Lung (tissue), 12 donors: ENCODE results near the gene LINGO3. TPM values are rescaled to one million over a fixed set of nuclear protein-coding genes. Genes with fewer than 3 reads are reported as not detected.

Experiments
- ATAC-seq: fragments of 200-7000 bp; cut with Tn5 transposase; one replicate; pipeline ENCODE4 v1.9.1; 2020; ENCODE audit warnings: moderate number of reproducible peaks; ENCODE audit not compliant: insufficient read depth, low FRiP score
- DNase-seq, 3 donors: peaks; one replicate each; pipeline ENCODE4 v3.0.0-alpha.2; 2013 to 2017
- H3K27ac ChIP-seq, 2 donors: one replicate each; pipeline ENCODE4 v1.5.1; 2013; ENCODE audit warnings: mild to moderate bottlenecking in 2 of 2, moderate library complexity in 2 of 2, control low read depth in 1 of 2, inconsistent platforms in 1 of 2, low read depth in 1 of 2, low read length in 1 of 2
- H3K27me3 ChIP-seq, 3 donors: one replicate each; pipeline ENCODE4 v1.5.1; 2013; ENCODE audit warnings: low read length in 2 of 3; ENCODE audit not compliant: control insufficient read depth in 3 of 3, insufficient read depth in 3 of 3
- H3K36me3 ChIP-seq, 4 donors: one replicate each; pipeline ENCODE4 v1.5.1; 2013; ENCODE audit warnings: low read length in 4 of 4, mild to moderate bottlenecking in 1 of 4, moderate library complexity in 1 of 4; ENCODE audit not compliant: control insufficient read depth in 4 of 4, insufficient read depth in 4 of 4
- H3K4me1 ChIP-seq, 5 donors: one replicate each; pipeline ENCODE4 v1.5.1; 2013; ENCODE audit warnings: low read length in 5 of 5, mild to moderate bottlenecking in 2 of 5, moderate library complexity in 1 of 5; ENCODE audit not compliant: control insufficient read depth in 5 of 5, insufficient read depth in 5 of 5
- H3K4me3 ChIP-seq: one replicate; pipeline ENCODE4 v1.5.1; 2013; ENCODE audit warnings: mild to moderate bottlenecking, control low read depth, moderate library complexity
- H3K9ac ChIP-seq, 2 donors: one replicate each; pipeline ENCODE4 v1.5.1; 2013; ENCODE audit warnings: low read length in 2 of 2, control low read depth in 1 of 2; ENCODE audit not compliant: insufficient read depth in 1 of 2
- H3K9me3 ChIP-seq, 4 donors: one replicate each; pipeline ENCODE4 v1.5.1; 2013; ENCODE audit warnings: low read length in 3 of 4, mild to moderate bottlenecking in 1 of 4, moderate library complexity in 1 of 4; ENCODE audit not compliant: control insufficient read depth in 4 of 4, insufficient read depth in 3 of 4
- CTCF ChIP-seq: IDR thresholded peaks from 2 replicates; pipeline ENCODE4 v1.5.1; 2012; ENCODE audit warnings: mild to moderate bottlenecking; ENCODE audit errors: control extremely low read depth, extremely low read depth
- whole genome bisulfite sequencing, 2 donors: extraction: QIAGEN DNeasy Blood & Tissue Kit; methylation state at CpG; one replicate each; pipeline ENCODE4 v1.1.7; 2013; 5-methylcytosine and 5-hydroxymethylcytosine counted together
- polyA plus RNA-seq, 2 donors: library from polyadenylated mRNA; stranded (reverse); fragments of 200-250 nt; gene quantifications; one replicate each; pipeline ENCODE4 v1.2.1, GENCODE V29; 2013
- total RNA-seq, 2 donors: library from RNA; depleted of rRNA in 1 of 2; stranded (reverse); fragments of >200 nt in 1 of 2; gene quantifications; one replicate each; pipeline ENCODE4 v1.2.1, GENCODE V29; 2014 to 2021
- donor health status: control.
- donor health status: control.
- donor health status: Bipolar disorder and iron deficiency.
- donor health status: healthy.
- donor health status: DM: yes; HTN: yes; CAD: no.

The LINGO3 gene
- total and polyA plus RNA-seq, 4 donors = 0.10 to 1.0 (median 0.21) TPM; not detected in 1

GRCh38 chr19:2280633-2281264 is 27.2 kb downstream of the LINGO3 start:
- Histone ChIP-seq H3K9me3 (no peaks in the 10 kb centered on the region), H3K27ac (no peak overlapping the region), H3K4me3 (no peak overlapping the region), H3K27me3 (no peaks in the 10 kb centered on the region), H3K9ac (no peak overlapping the region), H3K36me3 (peaks cover 0 to 8% (median 0%) of the 10 kb centered on the region in 4 donors), H3K4me1 (peaks cover 0 to 19% (median 4%) of the 10 kb centered on the region in 5 donors)
- DNase-seq = no peak
- no peak for ATAC-seq
- TF ChIP-seq CTCF = no peak
- 80 to 81% methylated on average over 20 to 26 of the region's 26 CpGs for WGBS, 2 donors

- Histone ChIP-seq H3K36me3 (peaks cover 0 to 12% (median 2%) of the 10 kb centered on the region in 4 donors), H3K9me3 (no peaks in the 10 kb centered on the region), H3K4me1 (peaks cover 0 to 33% (median 5%) of the 10 kb centered on the region in 5 donors), H3K4me3 (no peak overlapping the region), H3K27me3 (no peaks in the 10 kb centered on the region), H3K27ac (no peak overlapping the region), H3K9ac (no peak overlapping the region)
- WGBS, 2 donors = 90 to 91% methylated on average over 31 to 33 of the region's 33 CpGs
- TF ChIP-seq CTCF = no peak
- ATAC-seq = no peak
- no peak for DNase-seq
Measured at GRCh38 chr19:2278459-2279158, 29.3 kb downstream of the LINGO3 start.

GRCh38 chr19:2277138-2277537 is 30.8 kb downstream of the LINGO3 start:
- Histone ChIP-seq H3K36me3 (peaks cover 0 to 24% (median 6%) of the 10 kb centered on the region in 4 donors), H3K9me3 (no peaks in the 10 kb centered on the region), H3K27ac (no peak overlapping the region), H3K4me3 (no peak overlapping the region), H3K9ac (no peak overlapping the region), H3K27me3 (no peaks in the 10 kb centered on the region), H3K4me1 (peaks cover 0 to 34% (median 12%) of the 10 kb centered on the region in 5 donors)
- DNase-seq = no peak
- no peak for ATAC-seq
- TF ChIP-seq CTCF = no peak
- 73 to 80% methylated on average over 6 to 9 of the region's 9 CpGs for WGBS, 2 donors
